Ishikawa (cell line): ENCODE data around the gene SEC31A.

ENCODE experiments used
- CEBPB ChIP-seq: IDR thresholded peaks from 2 replicates; pipeline ENCODE4 v1.6.1; 2012
- CREB1 ChIP-seq: IDR thresholded peaks from 2 replicates; pipeline ENCODE4 v1.6.1; 2012; ENCODE audit warnings: low read depth
- EGR1 ChIP-seq: IDR thresholded peaks from 2 replicates; pipeline ENCODE4 v1.6.1; 2012
- MAX ChIP-seq: IDR thresholded peaks from 2 replicates; pipeline ENCODE4 v1.6.1; 2012
- NFIC ChIP-seq: IDR thresholded peaks from 2 replicates; pipeline ENCODE4 v1.6.1; 2012
- RAD21 ChIP-seq: IDR thresholded peaks from 2 replicates; pipeline ENCODE4 v1.6.1; 2012; ENCODE audit warnings: low read depth
- REST ChIP-seq: IDR thresholded peaks from 2 replicates; pipeline ENCODE4 v1.6.1; 2012; ENCODE audit warnings: low read depth, mild to moderate bottlenecking
- TAF1 ChIP-seq: IDR thresholded peaks from 2 replicates; pipeline ENCODE4 v1.6.1; 2012; ENCODE audit warnings: low read depth, mild to moderate bottlenecking
- TEAD4 ChIP-seq: IDR thresholded peaks from 2 replicates; pipeline ENCODE4 v1.6.1; 2012
- USF1 ChIP-seq: IDR thresholded peaks from 2 replicates; pipeline ENCODE4 v1.6.1; 2012
- YY1 ChIP-seq: IDR thresholded peaks from 2 replicates; pipeline ENCODE4 v1.6.1; 2012; ENCODE audit warnings: low read depth

- TF ChIP-seq TEAD4 = no peak
- no peak for TF ChIP-seq MAX
- TF ChIP-seq USF1 = no peak
- no peak for TF ChIP-seq REST
- no peak for TF ChIP-seq YY1
- no peak for TF ChIP-seq TAF1
- no peak for TF ChIP-seq EGR1
- no peak for TF ChIP-seq CREB1
- TF ChIP-seq NFIC = no peak
- TF ChIP-seq CEBPB = no peak
- no peak for TF ChIP-seq RAD21
Measured at GRCh38 chr4:82851318-82851717, 39.6 kb downstream of the SEC31A start.
